GM19438 (cell line): ENCODE measurements around the gene PHF11.
"Not testable (repeated sequence)": the region's sequence is repeated elsewhere in the genome, so short reads cannot be mapped to it uniquely, and the experiment has no call there.

ENCODE experiments used
- ATAC-seq: cut with Tn5 transposase; IDR thresholded peaks from one replicate; pipeline ENCODE4 v1.9.1; 2021; ENCODE audit warnings: low read depth; ENCODE audit not compliant: unreplicated experiment

The PHF11 gene

GRCh38 chr13:49495783-49496762 lies at the start of gene PHF11:
Gene PHF11, plus strand, starts transcription at chr13:49495953. Its CDS starts 49 bp downstream, at chr13:49496002.
- ATAC-seq: peak; percentile 75

GRCh38 chr13:49446473-49446872 lies 49.3 kb upstream of the PHF11 start:
- no peak for ATAC-seq

GRCh38 chr13:49448753-49449152 lies 47.0 kb upstream of the PHF11 start:
- no peak for ATAC-seq

- no peak for ATAC-seq
Observed at GRCh38 chr13:49450105-49450819, 45.5 kb upstream of the PHF11 start.

GRCh38 chr13:49452725-49453457 lies 42.9 kb upstream of the PHF11 start:
- no peak for ATAC-seq

GRCh38 chr13:49453465-49453864 lies 42.3 kb upstream of the PHF11 start:
- ATAC-seq: no peak

GRCh38 chr13:49454388-49455006 lies 41.3 kb upstream of the PHF11 start:
- ATAC-seq: peak; percentile 82

GRCh38 chr13:49455007-49455398 lies 40.8 kb upstream of the PHF11 start:
- no peak for ATAC-seq

- ATAC-seq: no peak
Observed at GRCh38 chr13:49456156-49456555, 39.6 kb upstream of the PHF11 start.

GRCh38 chr13:49457221-49457620 lies 38.5 kb upstream of the PHF11 start:
- no peak for ATAC-seq

GRCh38 chr13:49459580-49459979 lies 36.2 kb upstream of the PHF11 start:
- no peak for ATAC-seq

GRCh38 chr13:49464085-49464484 lies 31.7 kb upstream of the PHF11 start:
- no peak for ATAC-seq

- no peak for ATAC-seq
Observed at GRCh38 chr13:49464621-49465325, 31.0 kb upstream of the PHF11 start.

- no peak for ATAC-seq
Observed at GRCh38 chr13:49466292-49466838, 29.4 kb upstream of the PHF11 start.

GRCh38 chr13:49472186-49472585 lies 23.6 kb upstream of the PHF11 start:
- ATAC-seq: no peak

- ATAC-seq: no peak
Observed at GRCh38 chr13:49476529-49476928, 19.2 kb upstream of the PHF11 start.

- ATAC-seq: no peak
Observed at GRCh38 chr13:49481788-49482187, 14.0 kb upstream of the PHF11 start.

GRCh38 chr13:49488563-49488962 lies 7.2 kb upstream of the PHF11 start:
- no peak for ATAC-seq

GRCh38 chr13:49494645-49495044 lies 1.1 kb upstream of the PHF11 start:
- no peak for ATAC-seq

GRCh38 chr13:49496837-49497236 lies 1.1 kb downstream of the PHF11 start:
- ATAC-seq: not testable (repeated sequence)
